Measurements from ENCODE around the gene MED13L. TPM values are rescaled to one million over a fixed set of nuclear protein-coding genes. Genes with fewer than 3 reads are reported as not detected.

MED13L gene
- total RNA-seq, 4 donors from 2014 or later, result 158 to 247 (median 166) TPM

DNA sequence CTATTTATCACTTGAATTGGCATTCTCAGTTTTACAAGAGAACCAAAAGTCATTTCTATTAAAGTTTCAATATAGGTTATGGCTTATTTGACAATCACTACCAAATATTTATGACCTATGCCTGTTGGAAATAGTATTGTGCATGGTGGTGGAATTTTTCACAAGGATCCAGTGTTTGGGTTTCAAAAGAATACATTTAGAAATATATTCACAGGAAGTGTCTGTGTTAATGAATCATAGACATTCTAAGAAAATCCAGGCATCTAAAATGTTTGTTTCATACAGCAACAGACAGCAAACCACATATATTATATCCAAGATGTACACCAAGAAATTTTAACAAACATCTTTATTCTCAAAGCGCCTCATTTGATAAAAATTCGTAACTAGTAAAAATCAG, 92.7 kb downstream of the MED13L start:
- no peak for DNase-seq (ENCODE audit: low spot score in 2 of 2)
- intact Hi-C loops (cut with DNase I; ENCODE audit: low total_unique reads), result no loop called here
- 94 to 97% methylated on average over 2 of the region's 2 CpGs for whole genome bisulfite sequencing, 2 donors
- no peak for TF ChIP-seq POLR2A (IDR thresholded peaks at IDR 0.05)
- TF ChIP-seq, protein P1, sequence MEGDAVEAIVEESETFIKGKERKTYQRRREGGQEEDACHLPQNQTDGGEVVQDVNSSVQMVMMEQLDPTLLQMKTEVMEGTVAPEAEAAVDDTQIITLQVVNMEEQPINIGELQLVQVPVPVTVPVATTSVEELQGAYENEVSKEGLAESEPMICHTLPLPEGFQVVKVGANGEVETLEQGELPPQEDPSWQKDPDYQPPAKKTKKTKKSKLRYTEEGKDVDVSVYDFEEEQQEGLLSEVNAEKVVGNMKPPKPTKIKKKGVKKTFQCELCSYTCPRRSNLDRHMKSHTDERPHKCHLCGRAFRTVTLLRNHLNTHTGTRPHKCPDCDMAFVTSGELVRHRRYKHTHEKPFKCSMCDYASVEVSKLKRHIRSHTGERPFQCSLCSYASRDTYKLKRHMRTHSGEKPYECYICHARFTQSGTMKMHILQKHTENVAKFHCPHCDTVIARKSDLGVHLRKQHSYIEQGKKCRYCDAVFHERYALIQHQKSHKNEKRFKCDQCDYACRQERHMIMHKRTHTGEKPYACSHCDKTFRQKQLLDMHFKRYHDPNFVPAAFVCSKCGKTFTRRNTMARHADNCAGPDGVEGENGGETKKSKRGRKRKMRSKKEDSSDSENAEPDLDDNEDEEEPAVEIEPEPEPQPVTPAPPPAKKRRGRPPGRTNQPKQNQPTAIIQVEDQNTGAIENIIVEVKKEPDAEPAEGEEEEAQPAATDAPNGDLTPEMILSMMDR (IDR thresholded peaks at IDR 0.05), result no peak
- H3K4me3 ChIP-seq (ENCODE audit: low read depth, poor library complexity, severe bottlenecking), result no peak overlapping the region

DNA sequence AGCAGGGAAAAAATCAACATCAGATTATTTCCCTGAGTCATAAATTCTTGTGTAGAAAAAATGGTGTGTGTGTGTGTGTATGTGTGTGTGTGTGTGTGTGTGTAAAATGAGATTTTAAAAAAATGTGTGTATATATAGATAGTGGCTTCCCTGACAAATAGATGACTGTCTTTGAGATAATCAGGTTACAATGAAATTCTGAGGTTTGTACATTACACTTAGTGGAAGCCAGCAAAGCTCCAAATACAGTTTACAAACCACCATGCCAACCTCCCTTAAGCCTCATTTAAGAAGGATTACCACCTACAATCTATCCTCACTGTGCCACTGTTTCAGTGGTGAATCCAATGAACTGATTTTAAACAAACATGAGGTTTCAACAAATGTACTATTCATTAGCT, 93.8 kb downstream of the MED13L start:
- DNase-seq (ENCODE audit: low spot score in 2 of 2), result no peak
- H3K4me3 ChIP-seq (ENCODE audit: low read depth, poor library complexity, severe bottlenecking), result no peak overlapping the region
- intact Hi-C loops (cut with DNase I; ENCODE audit: low total_unique reads), result no loop called here
- TF ChIP-seq, protein P1 (IDR thresholded peaks at IDR 0.05), result no peak
- TF ChIP-seq POLR2A (IDR thresholded peaks at IDR 0.05), result no peak

DNA sequence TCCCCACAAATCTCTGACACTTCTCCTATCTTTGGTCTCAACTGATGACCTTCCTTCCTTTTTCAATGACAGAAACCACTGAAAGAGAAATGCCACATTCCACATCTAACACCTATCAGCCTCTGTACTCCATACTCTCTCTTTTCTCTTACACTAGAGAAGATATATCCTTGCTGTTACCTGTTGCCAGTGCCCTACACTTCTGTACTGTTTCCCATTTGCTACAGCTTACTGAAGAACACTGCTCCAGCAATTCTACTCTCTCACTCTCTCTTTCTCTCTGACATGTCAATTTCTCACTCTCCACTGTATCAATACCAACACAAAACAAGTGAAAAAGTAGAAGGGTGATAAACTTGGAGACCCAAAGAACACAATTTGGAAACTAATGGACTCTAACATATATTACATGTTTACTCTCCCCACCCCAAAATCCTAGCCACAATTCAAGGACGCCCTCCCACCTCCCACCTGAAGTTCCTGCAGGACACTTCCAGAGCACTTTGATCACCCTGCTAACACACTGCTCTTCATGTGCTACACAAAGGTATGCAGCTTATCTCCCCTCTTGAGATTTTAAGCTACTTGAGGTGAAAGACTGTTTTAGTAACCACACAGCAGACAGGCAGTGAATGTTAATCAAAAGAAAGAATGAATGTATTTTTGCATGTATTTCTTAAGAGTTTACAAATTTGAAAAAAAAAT, 95.0 kb downstream of the MED13L start:
- H3K4me3 ChIP-seq (ENCODE audit: low read depth, poor library complexity, severe bottlenecking), result no peak overlapping the region
- 87 to 96% methylated on average over 1 of the region's 1 CpG for WGBS, 2 donors
- DNase-seq (ENCODE audit: low spot score in 2 of 2), result no peak
- no peak for TF ChIP-seq POLR2A (IDR thresholded peaks at IDR 0.05)
- TF ChIP-seq, protein P1 (IDR thresholded peaks at IDR 0.05), result no peak
- intact Hi-C loops (cut with DNase I; ENCODE audit: low total_unique reads), result no loop called here

DNA sequence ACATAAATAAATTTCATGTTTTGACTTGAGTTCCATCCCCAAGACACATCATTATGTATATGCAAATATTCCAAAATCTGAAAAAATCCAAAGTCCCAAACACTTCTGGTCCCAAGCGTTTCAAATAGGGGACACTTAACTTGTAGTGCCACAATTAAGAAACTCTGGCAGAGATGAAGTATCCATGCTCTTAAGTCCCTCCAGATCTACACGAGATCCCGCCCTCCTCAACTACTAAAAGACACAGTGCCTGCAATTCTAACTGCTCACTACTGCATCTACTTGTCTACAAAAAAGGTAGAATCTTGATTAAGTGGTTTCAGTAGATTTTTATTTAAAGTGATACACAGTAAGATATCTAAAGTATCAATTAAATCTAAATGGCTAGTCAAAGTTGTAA, 97.0 kb downstream of the MED13L start:
- DNase-seq (ENCODE audit: low spot score in 2 of 2), result no peak
- 57 to 64% methylated on average over 3 of the region's 3 CpGs for WGBS, 2 donors
- no peak overlapping the region for H3K4me3 ChIP-seq (ENCODE audit: low read depth, poor library complexity, severe bottlenecking)
- TF ChIP-seq, protein P1 (IDR thresholded peaks at IDR 0.05), result no peak
- TF ChIP-seq POLR2A (IDR thresholded peaks at IDR 0.05), result no peak
- intact Hi-C loops (cut with DNase I; ENCODE audit: low total_unique reads), result no loop called here

DNA sequence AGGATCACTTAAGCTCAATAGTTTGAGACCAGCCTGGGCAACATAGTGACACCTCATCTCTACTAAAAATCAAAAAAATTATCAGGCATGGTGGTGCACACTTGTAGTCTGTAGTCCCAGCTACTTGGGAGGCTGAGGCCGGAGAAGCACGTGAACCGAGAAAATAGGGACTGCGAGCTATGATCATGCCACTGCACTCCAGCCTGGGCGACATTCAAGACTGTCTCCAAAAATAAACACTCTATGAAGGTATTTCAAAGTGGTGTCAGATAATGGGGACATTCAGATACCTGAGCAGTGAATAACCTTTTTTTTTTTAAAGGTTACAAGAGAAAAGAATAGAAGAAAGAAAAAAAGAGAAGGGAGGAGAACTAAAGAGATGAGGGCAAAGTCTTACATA, 98.1 kb downstream of the MED13L start:
- DNase-seq (ENCODE audit: low spot score in 2 of 2), result no peak
- 98 to 99% methylated on average over 5 of the region's 5 CpGs for WGBS, 2 donors
- intact Hi-C loops (cut with DNase I; ENCODE audit: low total_unique reads), result no loop called here
- TF ChIP-seq, protein P1 (IDR thresholded peaks at IDR 0.05), result no peak
- TF ChIP-seq POLR2A (IDR thresholded peaks at IDR 0.05), result no peak
- H3K4me3 ChIP-seq (ENCODE audit: low read depth, poor library complexity, severe bottlenecking), result no peak overlapping the region

DNA sequence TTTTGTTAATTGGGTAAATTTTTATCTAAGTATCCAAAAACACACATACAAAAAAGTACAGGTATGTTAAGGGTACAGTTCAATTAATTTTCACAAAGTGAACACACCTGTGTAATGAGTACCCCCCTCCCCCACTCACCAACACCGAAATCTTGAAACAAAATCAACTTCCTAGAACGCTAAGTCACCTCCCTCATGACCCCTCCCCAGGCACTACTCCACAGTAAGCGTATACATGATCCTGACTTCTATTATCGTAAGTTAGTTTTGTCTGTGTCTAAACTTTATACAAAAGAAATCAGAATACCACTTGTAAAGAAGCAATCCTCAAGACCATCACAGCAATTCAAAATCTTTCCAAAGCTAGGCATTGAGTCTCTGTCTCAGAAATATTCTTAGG, 100.5 kb downstream of the MED13L start:
- 93 to 94% methylated on average over 4 of the region's 4 CpGs for WGBS, 2 donors
- DNase-seq (ENCODE audit: low spot score in 2 of 2), result no peak
- no peak overlapping the region for H3K4me3 ChIP-seq (ENCODE audit: low read depth, poor library complexity, severe bottlenecking)
- TF ChIP-seq, protein P1 (IDR thresholded peaks at IDR 0.05), result no peak
- intact Hi-C loops (cut with DNase I; ENCODE audit: low total_unique reads), result no loop called here

All from lower leg skin (tissue), 4 donors.